GM18511 (cell line): ENCODE measurements around the gene CARTPT.

Experiments
- ATAC-seq: cut with Tn5 transposase; IDR thresholded peaks from one replicate; pipeline ENCODE4 v1.9.1; 2021; ENCODE audit warnings: mild to moderate bottlenecking, moderate library complexity; ENCODE audit not compliant: unreplicated experiment

Gene CARTPT

DNA sequence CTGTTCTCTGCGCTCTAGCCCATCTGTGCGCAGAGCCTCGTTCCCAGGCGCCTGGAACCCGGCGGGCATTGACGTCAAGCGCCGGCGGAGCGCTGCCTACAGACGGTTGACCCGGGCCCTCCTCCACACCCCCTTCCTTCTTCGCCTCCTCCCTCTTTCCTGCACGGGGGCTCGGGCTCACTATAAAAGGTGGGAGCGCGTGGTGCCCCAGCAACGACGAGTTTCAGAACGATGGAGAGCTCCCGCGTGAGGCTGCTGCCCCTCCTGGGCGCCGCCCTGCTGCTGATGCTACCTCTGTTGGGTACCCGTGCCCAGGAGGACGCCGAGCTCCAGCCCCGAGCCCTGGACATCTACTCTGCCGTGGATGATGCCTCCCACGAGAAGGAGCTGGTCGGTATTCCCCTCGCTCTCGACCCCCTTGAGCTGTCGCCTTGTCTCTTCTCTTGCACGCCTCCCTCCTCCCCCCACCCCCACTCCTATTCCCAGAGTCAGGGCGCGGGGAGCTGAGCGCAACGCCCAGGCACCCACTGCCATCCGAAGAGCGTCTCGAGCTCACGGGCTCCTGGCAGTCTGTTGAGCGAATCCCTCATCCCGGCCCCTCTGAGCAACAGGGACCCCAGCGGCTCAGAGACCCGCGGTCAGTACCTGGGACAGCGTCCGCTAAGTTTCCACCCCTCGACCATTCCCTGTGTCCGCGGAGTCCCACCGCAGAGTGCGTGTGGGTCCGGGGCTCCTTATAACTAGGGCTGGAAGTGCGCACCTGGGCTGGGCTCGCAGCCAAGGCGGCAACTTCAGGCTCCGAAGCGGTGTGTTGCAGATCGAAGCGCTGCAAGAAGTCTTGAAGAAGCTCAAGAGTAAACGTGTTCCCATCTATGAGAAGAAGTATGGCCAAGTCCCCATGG, at the start of gene CARTPT:
Gene CARTPT, plus strand, starts transcription at position 213 of the 902 bp plus-strand sequence. Its CDS starts 19 bp downstream, at position 232.
- ATAC-seq, result no peak

DNA sequence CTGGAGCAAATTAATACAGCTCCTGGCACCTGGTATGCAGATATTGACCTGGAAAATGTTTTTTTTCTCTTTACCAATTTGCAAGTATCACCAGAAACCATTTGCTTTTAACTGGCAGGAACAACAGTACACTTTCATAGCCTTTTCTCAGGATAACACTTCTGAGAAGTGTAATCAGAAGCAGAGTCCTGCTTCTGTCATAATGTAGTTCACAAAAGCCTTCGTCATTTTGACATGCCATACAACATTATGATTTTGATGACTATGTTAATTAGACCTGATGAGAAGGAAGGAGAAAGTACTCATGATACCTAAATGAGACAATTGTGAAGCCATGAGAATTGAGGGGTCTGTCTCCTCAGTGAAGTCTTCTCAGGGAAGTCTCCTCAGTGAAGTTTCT, 41.1 kb upstream of the CARTPT start:
- ATAC-seq, result no peak

DNA sequence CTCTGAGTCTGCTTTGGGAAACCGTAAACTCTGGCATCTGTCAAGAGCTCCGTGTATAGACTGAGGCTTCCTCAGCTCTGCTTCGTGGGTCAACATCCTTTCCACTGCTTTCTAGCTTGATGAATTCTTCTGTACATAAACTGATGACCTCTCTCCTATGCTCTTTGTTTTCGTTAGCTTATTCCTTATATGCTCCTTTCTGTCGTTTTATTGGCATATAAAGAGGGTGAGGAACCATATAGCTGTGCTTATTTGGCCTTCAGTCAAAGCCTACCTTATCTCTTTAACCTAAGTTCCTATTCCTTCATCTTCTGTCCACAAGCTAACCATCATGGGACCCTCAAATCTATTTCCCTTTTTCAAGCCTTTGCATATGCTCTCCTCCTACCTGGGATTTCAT, 39.4 kb upstream of the CARTPT start:
- ATAC-seq, result no peak

DNA sequence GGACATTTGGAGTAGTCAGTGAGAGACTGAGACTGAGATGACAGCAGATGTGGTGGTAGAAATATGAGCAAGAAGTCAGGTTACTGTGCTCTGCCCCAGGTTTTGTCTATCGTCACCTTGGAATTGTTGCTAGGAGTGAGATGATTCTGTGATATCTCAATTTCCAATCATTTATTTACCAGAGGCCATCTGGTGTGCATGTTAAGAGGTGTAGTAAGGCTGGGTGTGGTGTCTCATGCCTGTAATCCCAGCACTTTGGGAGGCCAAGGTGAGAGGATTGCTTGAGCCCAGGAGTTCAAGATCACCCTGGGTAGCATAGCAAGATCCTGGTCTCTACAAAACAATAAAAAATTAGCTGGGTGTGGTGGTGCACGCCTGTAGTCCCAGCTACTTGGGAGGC, 38.6 kb upstream of the CARTPT start:
- no peak for ATAC-seq

DNA sequence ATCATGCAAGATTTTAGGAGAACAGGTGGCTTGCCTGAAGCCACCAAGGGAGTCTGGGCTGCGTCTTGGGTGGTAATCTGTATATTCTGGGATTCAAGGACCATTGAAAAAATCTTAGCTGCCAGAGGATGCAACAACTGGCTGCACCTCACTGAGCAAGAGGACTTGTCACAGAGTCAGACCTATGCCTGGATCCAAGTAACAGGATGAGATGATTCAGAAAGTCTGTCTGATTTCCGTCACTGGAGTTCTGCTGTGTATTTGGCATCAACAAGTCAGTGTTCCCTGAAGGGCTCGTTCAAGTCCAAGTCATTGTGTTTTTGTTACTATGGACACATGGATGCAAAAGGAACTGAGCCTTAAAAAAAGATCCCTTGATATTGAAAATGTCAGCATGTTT, 37.8 kb upstream of the CARTPT start:
- no peak for ATAC-seq

DNA sequence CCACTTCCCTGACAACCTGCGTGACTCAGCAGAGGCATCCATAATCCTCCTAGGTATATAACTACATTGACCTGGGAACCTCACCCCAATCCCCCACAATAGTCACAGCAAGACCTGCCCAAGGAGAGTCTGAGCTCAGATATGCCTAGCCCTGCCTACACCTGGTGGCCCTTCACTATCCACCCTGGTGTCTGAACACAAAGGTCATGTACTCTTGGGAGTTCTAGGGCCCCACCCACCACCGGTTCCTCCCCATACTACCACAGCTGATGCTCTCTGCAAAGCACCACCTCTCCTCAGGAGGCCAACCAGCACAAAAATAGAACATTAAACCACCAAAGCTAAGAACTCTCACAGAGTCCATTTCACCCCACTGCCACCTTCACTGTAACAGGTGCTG, 34.8 kb upstream of the CARTPT start:
- ATAC-seq, result no peak

DNA sequence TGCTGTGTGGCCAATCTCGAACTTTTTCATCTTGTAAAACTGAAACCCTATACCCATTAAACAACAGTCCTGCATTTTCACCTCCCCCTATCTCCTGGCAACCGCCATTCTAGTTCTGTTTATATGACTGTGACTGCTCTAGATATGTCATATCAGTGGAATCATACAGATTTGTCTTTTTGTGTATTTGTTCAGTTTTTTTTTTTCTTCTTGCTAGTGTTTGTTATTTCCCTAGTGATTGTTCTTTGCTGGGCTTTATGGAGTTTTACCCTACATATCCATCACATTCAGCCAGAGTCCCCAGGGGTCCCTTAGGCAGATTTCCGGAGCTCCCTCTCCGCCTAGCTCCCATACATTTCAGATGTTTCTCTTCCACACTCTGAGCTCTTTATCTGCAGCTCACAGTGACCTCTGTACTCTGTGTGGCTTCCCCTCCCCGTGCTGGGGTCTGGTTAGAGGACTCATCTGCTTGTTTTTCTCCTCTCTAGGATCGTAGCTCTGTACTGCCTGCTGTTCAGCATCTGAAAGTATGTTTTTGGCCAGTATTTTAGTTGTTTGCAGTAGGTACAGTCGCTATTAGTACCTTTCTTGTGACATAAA, 25.1 kb upstream of the CARTPT start:
- ATAC-seq, result no peak

DNA sequence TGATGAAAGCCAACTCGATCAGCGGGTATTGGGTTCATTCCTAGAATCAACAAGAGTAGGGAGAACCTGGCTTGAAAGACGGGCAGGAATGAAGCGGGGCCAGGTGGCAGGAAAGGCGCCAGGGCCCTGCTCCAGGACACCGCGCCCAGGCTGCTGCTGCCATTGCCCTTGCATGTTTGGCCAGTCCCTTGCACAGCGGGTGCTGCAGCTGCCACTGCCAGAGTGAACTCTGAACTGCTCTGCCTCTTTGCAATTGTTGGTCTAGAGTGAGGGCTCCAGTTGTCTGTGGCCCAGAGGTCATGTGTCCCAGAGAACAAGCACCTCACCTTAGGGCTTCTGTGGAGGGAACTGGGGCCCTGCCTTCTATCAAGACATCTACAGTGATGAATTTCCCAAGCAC, 24.0 kb upstream of the CARTPT start:
- ATAC-seq, result no peak

DNA sequence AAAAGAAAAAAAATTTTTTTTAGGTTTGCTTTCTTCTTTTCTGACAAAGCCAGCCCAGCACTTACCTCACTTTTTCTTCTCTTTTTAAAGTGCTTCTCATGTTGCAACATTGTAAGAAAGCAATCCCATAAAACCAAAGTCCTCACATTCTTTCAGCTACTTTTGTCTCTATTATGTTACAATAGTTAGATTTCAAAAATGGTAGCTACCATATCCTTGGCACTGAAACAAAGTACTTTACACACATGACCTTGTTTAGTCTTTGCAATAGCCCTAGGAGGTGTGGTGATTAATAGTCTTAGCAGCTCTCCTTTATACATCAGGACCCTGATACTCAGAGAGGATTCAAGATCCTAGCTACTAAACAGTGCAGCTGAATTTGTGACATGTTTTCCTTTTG, 23.5 kb upstream of the CARTPT start:
- ATAC-seq, result no peak

DNA sequence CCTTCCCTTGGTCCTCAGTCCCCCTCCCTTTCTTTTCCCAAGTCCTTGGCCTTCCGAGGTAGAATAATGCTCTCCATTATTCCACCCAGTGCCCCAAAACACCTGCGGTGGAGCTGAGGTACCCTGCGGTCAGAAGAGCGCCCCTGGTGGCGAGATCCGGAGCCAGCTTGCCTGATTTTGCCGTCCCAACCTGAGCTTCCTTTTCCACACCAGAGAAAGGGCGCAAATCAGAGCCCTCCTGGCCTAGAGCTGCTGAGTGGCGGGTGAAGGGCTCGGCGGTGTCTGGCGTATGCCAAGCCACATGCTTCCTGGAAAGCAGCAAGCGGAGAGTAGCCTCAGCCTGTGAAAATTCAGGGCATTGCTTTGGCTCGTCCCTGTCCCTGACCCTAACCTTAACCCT, 21.1 kb upstream of the CARTPT start:
- no peak for ATAC-seq

DNA sequence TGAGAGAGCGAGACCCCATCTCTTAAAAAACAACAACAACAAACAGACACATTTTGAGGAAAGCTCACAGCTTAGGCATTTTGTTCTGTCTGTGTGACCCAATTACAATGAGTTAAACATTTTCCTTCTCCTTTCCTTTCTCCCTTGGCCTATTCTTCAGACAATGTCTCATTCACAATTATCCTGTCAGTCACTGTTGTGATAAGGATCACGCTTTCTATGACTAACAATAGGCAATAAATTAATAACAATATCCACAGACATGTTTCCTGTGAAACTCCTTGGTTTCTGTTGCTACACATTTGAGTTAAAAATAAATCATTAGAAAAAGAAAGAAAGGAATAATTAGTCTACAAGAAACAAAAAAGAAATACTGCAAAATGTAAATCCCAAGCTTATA, 19.8 kb upstream of the CARTPT start:
- no peak for ATAC-seq

DNA sequence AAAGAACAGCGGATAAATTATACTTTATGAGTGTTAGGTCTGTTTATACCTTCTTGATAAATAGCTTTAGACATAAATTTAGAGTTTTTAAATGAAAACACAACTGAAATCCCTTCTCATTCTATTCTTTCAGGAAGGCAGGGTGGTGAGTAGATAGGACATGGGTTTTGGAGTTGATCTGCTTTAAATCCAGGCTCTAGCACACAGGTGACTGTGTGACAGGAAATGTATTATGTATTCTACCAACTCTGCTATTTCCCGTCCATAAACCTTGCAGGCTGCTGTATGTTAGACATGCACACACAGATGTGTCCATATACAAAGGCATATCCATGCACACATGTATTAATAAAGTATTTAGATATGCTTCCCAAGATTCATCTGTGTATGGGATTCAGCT, 19.3 kb upstream of the CARTPT start:
- ATAC-seq, result no peak

DNA sequence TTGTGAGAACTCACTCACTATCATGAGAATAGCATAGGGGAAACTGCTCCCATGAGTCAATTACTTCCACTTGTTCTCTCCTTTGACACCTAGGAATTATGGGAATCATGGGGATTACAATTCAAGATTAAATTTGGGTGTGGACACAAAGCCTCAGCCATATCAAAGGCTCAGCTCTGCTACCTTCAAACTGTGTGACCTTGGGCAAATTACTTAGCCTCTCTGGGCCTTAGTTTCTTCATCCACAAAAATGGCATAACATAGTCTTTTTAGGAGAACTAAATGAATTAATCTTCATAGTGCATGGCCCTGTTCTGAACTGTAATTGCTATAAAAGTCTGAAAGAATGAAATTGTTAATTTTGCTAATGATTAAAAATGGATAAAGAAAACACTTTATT, 18.3 kb upstream of the CARTPT start:
- ATAC-seq, result no peak

DNA sequence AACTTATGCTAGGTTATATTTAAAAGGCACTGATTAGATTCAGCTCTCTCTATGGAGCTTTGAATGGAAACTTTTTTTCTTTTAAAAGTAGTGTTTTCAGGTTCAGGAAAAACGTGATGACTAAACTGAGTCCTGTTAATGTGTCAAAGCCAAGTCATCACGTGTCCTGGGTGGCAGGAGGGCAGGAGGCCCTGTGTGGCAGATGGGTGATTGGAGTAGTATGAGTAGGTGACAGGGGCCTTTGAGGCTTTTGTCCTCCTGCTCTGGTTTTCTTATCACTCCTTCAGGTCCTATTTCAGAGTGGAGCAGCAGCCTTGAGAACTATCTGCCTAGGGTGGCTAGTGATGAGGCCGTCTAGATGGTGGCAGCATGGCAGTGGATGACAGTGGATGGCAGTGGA, 17.7 kb upstream of the CARTPT start:
- no peak for ATAC-seq

DNA sequence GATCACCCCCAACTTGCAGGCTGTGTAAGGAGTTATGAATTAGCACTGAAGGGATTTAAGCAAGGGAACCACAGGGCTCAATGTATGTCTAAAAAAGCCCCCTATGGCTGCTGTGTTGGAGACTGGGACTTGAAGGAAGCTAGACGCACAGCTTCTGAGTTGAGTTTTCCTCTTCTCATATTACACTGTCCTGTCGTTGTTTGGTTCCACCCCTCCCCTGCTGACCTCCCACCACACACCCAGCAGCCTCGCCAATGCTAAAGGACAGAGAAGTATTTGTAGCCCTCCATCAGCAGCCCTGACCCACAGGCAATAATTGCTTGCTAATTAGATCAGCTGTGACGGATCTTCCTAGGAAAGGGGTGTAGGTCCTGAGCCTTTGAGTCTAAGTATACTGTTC, 15.1 kb upstream of the CARTPT start:
- ATAC-seq, result no peak

DNA sequence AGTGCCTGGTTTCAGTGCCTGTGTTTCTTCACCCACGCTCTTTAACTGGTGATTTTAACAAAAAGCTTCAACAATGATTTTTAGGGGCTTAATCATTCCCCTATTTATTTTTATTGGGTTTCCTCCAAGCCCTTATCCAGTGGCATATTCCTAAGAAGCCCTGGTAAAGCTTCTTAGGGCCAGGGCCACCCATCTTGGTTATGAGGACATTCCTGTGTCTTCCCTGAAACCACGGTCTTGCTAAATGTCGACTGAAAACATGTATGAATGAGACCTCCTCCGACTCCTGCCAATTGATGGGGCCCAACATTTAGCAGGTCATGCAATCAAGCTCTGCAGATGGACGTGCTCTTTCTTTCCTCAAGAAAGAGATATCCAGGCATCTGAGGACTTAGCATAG, 13.7 kb upstream of the CARTPT start:
- no peak for ATAC-seq

DNA sequence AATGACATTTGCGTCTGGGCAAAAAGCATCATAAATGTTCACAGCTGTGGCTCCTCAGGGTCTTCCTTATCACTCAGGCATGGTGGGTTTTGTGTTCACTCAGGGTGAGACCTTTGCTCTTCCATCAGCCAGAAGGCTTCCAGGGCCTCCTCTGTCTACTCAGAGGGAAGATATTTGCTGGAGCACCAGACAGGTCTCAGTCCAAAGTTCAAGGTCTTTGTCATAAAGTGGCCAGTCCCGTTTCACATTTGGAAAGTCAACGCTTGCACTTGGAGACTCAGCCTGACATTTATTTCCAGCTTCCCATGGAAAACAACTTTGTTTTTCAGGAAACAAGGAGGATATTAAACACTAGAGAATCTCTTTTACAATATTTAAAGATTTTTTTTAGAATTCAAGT, 12.2 kb upstream of the CARTPT start:
- ATAC-seq, result no peak

DNA sequence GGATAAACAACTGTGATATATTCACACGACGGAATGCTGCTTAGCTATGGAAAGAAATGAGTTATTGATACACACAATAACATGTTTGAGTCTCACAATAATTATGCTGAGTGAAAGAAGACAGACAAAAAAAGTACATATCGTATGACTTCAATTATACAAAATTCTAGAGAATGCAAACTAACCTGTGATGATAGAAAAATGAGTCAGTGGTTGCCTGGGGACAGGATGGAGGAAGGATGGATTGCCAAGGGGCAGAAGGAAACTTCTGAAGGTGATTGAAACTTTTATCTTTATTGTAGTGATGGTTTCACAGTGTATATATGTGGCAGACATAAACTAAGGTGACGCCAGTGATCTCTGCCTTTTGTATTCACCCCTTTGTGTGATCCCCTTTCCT, 7.5 kb upstream of the CARTPT start:
- ATAC-seq, result no peak

DNA sequence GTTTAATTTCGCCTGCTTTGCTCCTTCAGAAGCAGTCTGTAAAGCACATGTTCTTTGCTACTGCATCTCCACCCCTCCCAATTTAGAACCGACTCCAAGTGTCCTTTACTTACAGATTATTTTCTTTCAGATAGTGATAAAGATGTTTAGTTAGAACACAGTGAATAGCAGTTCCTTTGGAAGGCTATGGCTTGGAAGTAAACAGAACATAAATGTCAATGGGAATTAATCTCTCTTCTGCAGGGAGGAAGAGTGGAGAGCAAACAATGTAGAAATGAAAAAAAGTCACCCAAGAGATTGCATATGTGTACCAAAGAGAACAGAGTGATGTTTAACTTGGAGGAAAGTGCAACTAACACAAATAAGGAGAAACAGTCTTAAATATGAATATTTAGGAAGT, 4.2 kb upstream of the CARTPT start:
- no peak for ATAC-seq

DNA sequence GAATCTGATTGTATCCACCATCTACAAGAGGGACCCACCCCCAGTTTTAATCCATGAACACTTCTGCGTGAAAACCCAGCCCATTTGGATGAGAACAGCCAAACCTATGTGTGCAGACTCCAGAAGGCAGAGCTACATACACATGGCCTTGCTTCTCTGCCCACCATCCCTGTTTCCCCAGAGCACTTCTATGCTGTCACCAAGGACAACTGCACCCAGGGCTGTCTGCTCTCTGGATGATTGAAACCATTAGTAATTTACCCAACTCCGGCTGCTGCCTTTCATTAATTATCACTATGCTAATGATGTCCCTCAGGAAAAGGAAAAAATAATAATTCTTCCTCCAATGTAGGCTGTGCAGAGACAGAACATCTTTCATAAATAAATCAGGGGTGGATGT, 8.9 kb downstream of the CARTPT start:
- ATAC-seq, result no peak

DNA sequence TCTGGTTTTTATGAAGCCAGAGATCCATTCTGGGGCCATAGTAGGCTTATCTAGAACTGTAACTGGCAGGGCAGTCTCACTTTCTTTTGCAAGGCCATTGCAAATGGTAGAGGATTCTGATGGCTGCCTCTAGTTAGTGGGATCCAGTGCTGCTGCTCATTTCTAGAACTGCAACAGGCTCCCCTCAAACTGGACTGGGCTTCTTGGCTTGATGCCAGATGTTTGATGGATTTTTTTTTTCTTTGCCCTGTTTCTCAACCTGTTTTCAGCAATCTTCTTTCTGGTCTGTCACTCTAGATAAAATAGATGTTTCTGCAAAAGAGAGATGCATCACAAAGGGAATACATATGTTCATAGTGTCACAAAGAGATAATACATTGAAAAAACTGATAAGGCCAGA, 11.9 kb downstream of the CARTPT start:
- ATAC-seq, result no peak

DNA sequence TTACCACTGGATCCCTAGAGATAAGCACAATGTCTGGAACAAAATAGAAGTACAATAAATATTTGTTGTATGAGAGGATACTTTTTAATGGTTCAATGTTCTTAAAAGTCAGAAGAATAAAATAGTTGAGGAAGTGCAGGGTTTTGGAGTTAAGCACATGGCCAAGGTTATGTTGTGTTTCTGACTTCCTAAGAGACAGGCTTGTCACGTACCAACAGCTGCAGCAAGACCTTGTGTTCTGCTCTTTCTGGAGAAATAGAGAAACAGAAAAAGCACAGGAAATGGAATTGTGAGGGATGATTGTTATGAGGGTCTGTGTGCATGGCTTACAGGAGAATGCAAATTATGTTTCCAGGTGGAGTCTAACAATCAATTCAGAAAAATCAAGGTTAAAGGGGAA, 12.9 kb downstream of the CARTPT start:
- no peak for ATAC-seq

DNA sequence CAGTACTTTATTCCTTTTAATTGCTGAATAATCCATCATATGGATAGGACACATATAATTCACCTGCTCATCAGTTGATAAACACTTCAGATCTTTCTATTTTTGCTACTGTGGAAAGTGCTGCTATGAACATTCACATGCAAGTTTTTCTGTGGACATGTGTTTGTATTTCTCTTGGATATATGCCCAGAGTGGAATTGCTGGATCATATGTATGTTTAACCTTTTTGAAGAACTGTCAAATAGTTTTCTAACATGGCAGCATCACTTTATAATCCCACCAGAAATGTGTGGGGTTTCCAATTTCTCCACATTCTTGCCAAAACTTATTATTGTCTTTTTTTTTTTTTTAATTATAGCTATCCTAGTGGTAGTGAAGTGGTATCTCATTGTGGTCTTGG, 15.1 kb downstream of the CARTPT start:
- ATAC-seq, result no peak
